ENCODE results near the gene MAPK13.

The MAPK13 gene

GRCh38 chr6:36136034-36136433, 5.7 kb downstream of the MAPK13 start:
- Histone ChIP-seq H3K4ac (ENCODE audit: low read depth, low read length) (no peak overlapping the region), H3K9ac (ENCODE audit: low read length) (no peak overlapping the region), H3K4me1 (ENCODE audit: control insufficient read depth, low read depth, low read length) (peaks cover 16% of the 10 kb centered on the region), H3K36me3 (ENCODE audit: control insufficient read depth, insufficient read depth, low read length) (no peaks in the 10 kb centered on the region), H3K27ac (ENCODE audit: low read depth, low read length) (no peak overlapping the region), H2BK120ac (ENCODE audit: low read depth, low read length) (no peak overlapping the region), H3K27me3 (ENCODE audit: insufficient read depth, low read length, poor library complexity) (no peaks in the 10 kb centered on the region), H3K79me1 (ENCODE audit: low read length) (no peaks in the 10 kb centered on the region), H2BK5ac (ENCODE audit: low read length) (no peak overlapping the region), H4K5ac (ENCODE audit: low read length) (no peak overlapping the region), H4K8ac (ENCODE audit: low read depth, low read length) (no peak overlapping the region), H3K56ac (ENCODE audit: low read length) (no peak overlapping the region), H3K18ac (ENCODE audit: low read length) (no peak overlapping the region), H2AK5ac (ENCODE audit: low read length) (no peak overlapping the region), H3K23ac (ENCODE audit: low read length) (no peak overlapping the region), H2BK15ac (replicated peaks; ENCODE audit: low read depth) (no peak overlapping the region), H3K79me2 (ENCODE audit: control insufficient read depth, insufficient read depth, low read length) (no peaks in the 10 kb centered on the region), H3K4me3 (ENCODE audit: low read length) (no peak overlapping the region), H3K4me2 (ENCODE audit: low read length) (no peak overlapping the region)
- DNase-seq: no peak
- no CpG with 5 or more reads among the region's 2 CpGs for WGBS (ENCODE audit: extremely low coverage, insufficient coverage, low lambda C conversion rate)

GRCh38 chr6:36136551-36136950, 6.2 kb downstream of the MAPK13 start:
- WGBS (ENCODE audit: extremely low coverage, insufficient coverage, low lambda C conversion rate): no CpG with 5 or more reads among the region's 12 CpGs
- no peak overlapping the region for H3K4me3 ChIP-seq (ENCODE audit: low read length)
- no peak overlapping the region for H2BK15ac ChIP-seq (replicated peaks; ENCODE audit: low read depth)
- no peak overlapping the region for H2BK120ac ChIP-seq (ENCODE audit: low read depth, low read length)
- no peak overlapping the region for H3K4me2 ChIP-seq (ENCODE audit: low read length)
- H4K5ac ChIP-seq (ENCODE audit: low read length): no peak overlapping the region
- H3K4me1 ChIP-seq (ENCODE audit: control insufficient read depth, low read depth, low read length): peaks cover 14% of the 10 kb centered on the region
- H3K79me1 ChIP-seq (ENCODE audit: low read length): no peaks in the 10 kb centered on the region
- H2BK5ac ChIP-seq (ENCODE audit: low read length): no peak overlapping the region
- H3K9ac ChIP-seq (ENCODE audit: low read length): no peak overlapping the region
- no peak overlapping the region for H3K27ac ChIP-seq (ENCODE audit: low read depth, low read length)
- no peak overlapping the region for H3K4ac ChIP-seq (ENCODE audit: low read depth, low read length)
- DNase-seq: no peak
- H3K79me2 ChIP-seq (ENCODE audit: control insufficient read depth, insufficient read depth, low read length): no peaks in the 10 kb centered on the region
- no peak overlapping the region for H4K8ac ChIP-seq (ENCODE audit: low read depth, low read length)
- no peak overlapping the region for H3K23ac ChIP-seq (ENCODE audit: low read length)
- no peak overlapping the region for H3K18ac ChIP-seq (ENCODE audit: low read length)
- no peak overlapping the region for H3K56ac ChIP-seq (ENCODE audit: low read length)
- no peaks in the 10 kb centered on the region for H3K27me3 ChIP-seq (ENCODE audit: insufficient read depth, low read length, poor library complexity)
- no peaks in the 10 kb centered on the region for H3K36me3 ChIP-seq (ENCODE audit: control insufficient read depth, insufficient read depth, low read length)
- no peak overlapping the region for H2AK5ac ChIP-seq (ENCODE audit: low read length)

- Histone ChIP-seq H2BK5ac (ENCODE audit: low read length) (no peak overlapping the region), H3K18ac (ENCODE audit: low read length) (no peak overlapping the region), H3K79me1 (ENCODE audit: low read length) (no peaks in the 10 kb centered on the region), H2BK15ac (replicated peaks; ENCODE audit: low read depth) (no peak overlapping the region), H2BK120ac (ENCODE audit: low read depth, low read length) (no peak overlapping the region), H3K79me2 (ENCODE audit: control insufficient read depth, insufficient read depth, low read length) (no peaks in the 10 kb centered on the region), H3K23ac (ENCODE audit: low read length) (no peak overlapping the region), H3K56ac (ENCODE audit: low read length) (no peak overlapping the region), H3K4ac (ENCODE audit: low read depth, low read length) (no peak overlapping the region), H3K4me2 (ENCODE audit: low read length) (no peak overlapping the region), H3K4me1 (ENCODE audit: control insufficient read depth, low read depth, low read length) (no peaks in the 10 kb centered on the region), H4K5ac (ENCODE audit: low read length) (no peak overlapping the region), H3K9ac (ENCODE audit: low read length) (no peak overlapping the region), H3K27ac (ENCODE audit: low read depth, low read length) (no peak overlapping the region), H3K36me3 (ENCODE audit: control insufficient read depth, insufficient read depth, low read length) (no peaks in the 10 kb centered on the region), H3K4me3 (ENCODE audit: low read length) (no peak overlapping the region), H4K8ac (ENCODE audit: low read depth, low read length) (no peak overlapping the region), H2AK5ac (ENCODE audit: low read length) (no peak overlapping the region), H3K27me3 (ENCODE audit: insufficient read depth, low read length, poor library complexity) (no peaks in the 10 kb centered on the region)
- WGBS (ENCODE audit: extremely low coverage, insufficient coverage, low lambda C conversion rate): no CpG with 5 or more reads among the region's 15 CpGs
- no peak for DNase-seq
Measured at GRCh38 chr6:36138667-36139066, 8.4 kb downstream of the MAPK13 start.

- H2BK15ac ChIP-seq (replicated peaks; ENCODE audit: low read depth): no peak overlapping the region
- H3K36me3 ChIP-seq (ENCODE audit: control insufficient read depth, insufficient read depth, low read length): no peaks in the 10 kb centered on the region
- H3K4me1 ChIP-seq (ENCODE audit: control insufficient read depth, low read depth, low read length): no peaks in the 10 kb centered on the region
- no peaks in the 10 kb centered on the region for H3K27me3 ChIP-seq (ENCODE audit: insufficient read depth, low read length, poor library complexity)
- no peak overlapping the region for H3K4me3 ChIP-seq (ENCODE audit: low read length)
- H3K9ac ChIP-seq (ENCODE audit: low read length): no peak overlapping the region
- no peak overlapping the region for H2BK120ac ChIP-seq (ENCODE audit: low read depth, low read length)
- H3K79me2 ChIP-seq (ENCODE audit: control insufficient read depth, insufficient read depth, low read length): no peaks in the 10 kb centered on the region
- no peak overlapping the region for H3K27ac ChIP-seq (ENCODE audit: low read depth, low read length)
- no peak overlapping the region for H3K18ac ChIP-seq (ENCODE audit: low read length)
- no peak overlapping the region for H3K4me2 ChIP-seq (ENCODE audit: low read length)
- H3K23ac ChIP-seq (ENCODE audit: low read length): no peak overlapping the region
- H4K5ac ChIP-seq (ENCODE audit: low read length): no peak overlapping the region
- no peak overlapping the region for H3K4ac ChIP-seq (ENCODE audit: low read depth, low read length)
- no peak overlapping the region for H3K56ac ChIP-seq (ENCODE audit: low read length)
- no CpG with 5 or more reads among the region's 7 CpGs for WGBS (ENCODE audit: extremely low coverage, insufficient coverage, low lambda C conversion rate)
- no peak overlapping the region for H4K8ac ChIP-seq (ENCODE audit: low read depth, low read length)
- no peaks in the 10 kb centered on the region for H3K79me1 ChIP-seq (ENCODE audit: low read length)
- H2AK5ac ChIP-seq (ENCODE audit: low read length): no peak overlapping the region
- DNase-seq: peak; percentile 72
- no peak overlapping the region for H2BK5ac ChIP-seq (ENCODE audit: low read length)
Measured at GRCh38 chr6:36139431-36139830, 9.1 kb downstream of the MAPK13 start.

- Histone ChIP-seq H2BK15ac (replicated peaks; ENCODE audit: low read depth) (no peak overlapping the region), H3K18ac (ENCODE audit: low read length) (no peak overlapping the region), H3K27ac (ENCODE audit: low read depth, low read length) (no peak overlapping the region), H3K79me1 (ENCODE audit: low read length) (no peaks in the 10 kb centered on the region), H3K79me2 (ENCODE audit: control insufficient read depth, insufficient read depth, low read length) (no peaks in the 10 kb centered on the region), H2BK5ac (ENCODE audit: low read length) (no peak overlapping the region), H3K27me3 (ENCODE audit: insufficient read depth, low read length, poor library complexity) (no peaks in the 10 kb centered on the region), H2BK120ac (ENCODE audit: low read depth, low read length) (no peak overlapping the region), H3K4me3 (ENCODE audit: low read length) (no peak overlapping the region), H3K9ac (ENCODE audit: low read length) (no peak overlapping the region), H4K5ac (ENCODE audit: low read length) (no peak overlapping the region), H3K23ac (ENCODE audit: low read length) (no peak overlapping the region), H3K4me1 (ENCODE audit: control insufficient read depth, low read depth, low read length) (no peaks in the 10 kb centered on the region), H2AK5ac (ENCODE audit: low read length) (no peak overlapping the region), H4K8ac (ENCODE audit: low read depth, low read length) (no peak overlapping the region), H3K4me2 (ENCODE audit: low read length) (no peak overlapping the region), H3K36me3 (ENCODE audit: control insufficient read depth, insufficient read depth, low read length) (no peaks in the 10 kb centered on the region), H3K56ac (ENCODE audit: low read length) (no peak overlapping the region), H3K4ac (ENCODE audit: low read depth, low read length) (no peak overlapping the region)
- no CpG with 5 or more reads among the region's 8 CpGs for WGBS (ENCODE audit: extremely low coverage, insufficient coverage, low lambda C conversion rate)
- DNase-seq: peak; percentile 45
Measured at GRCh38 chr6:36139991-36140710, 9.8 kb downstream of the MAPK13 start.

- no peaks in the 10 kb centered on the region for H3K79me1 ChIP-seq (ENCODE audit: low read length)
- no peak overlapping the region for H3K4me3 ChIP-seq (ENCODE audit: low read length)
- no peak overlapping the region for H3K4ac ChIP-seq (ENCODE audit: low read depth, low read length)
- no peak overlapping the region for H4K8ac ChIP-seq (ENCODE audit: low read depth, low read length)
- WGBS (ENCODE audit: extremely low coverage, insufficient coverage, low lambda C conversion rate): no CpG with 5 or more reads among the region's 4 CpGs
- no peak overlapping the region for H3K18ac ChIP-seq (ENCODE audit: low read length)
- DNase-seq: no peak
- no peak overlapping the region for H2AK5ac ChIP-seq (ENCODE audit: low read length)
- no peak overlapping the region for H2BK120ac ChIP-seq (ENCODE audit: low read depth, low read length)
- H3K9ac ChIP-seq (ENCODE audit: low read length): no peak overlapping the region
- no peak overlapping the region for H4K5ac ChIP-seq (ENCODE audit: low read length)
- no peak overlapping the region for H3K4me2 ChIP-seq (ENCODE audit: low read length)
- no peaks in the 10 kb centered on the region for H3K4me1 ChIP-seq (ENCODE audit: control insufficient read depth, low read depth, low read length)
- no peak overlapping the region for H3K23ac ChIP-seq (ENCODE audit: low read length)
- H3K56ac ChIP-seq (ENCODE audit: low read length): no peak overlapping the region
- H3K36me3 ChIP-seq (ENCODE audit: control insufficient read depth, insufficient read depth, low read length): no peaks in the 10 kb centered on the region
- no peaks in the 10 kb centered on the region for H3K79me2 ChIP-seq (ENCODE audit: control insufficient read depth, insufficient read depth, low read length)
- H2BK5ac ChIP-seq (ENCODE audit: low read length): no peak overlapping the region
- no peaks in the 10 kb centered on the region for H3K27me3 ChIP-seq (ENCODE audit: insufficient read depth, low read length, poor library complexity)
- no peak overlapping the region for H2BK15ac ChIP-seq (replicated peaks; ENCODE audit: low read depth)
- no peak overlapping the region for H3K27ac ChIP-seq (ENCODE audit: low read depth, low read length)
Measured at GRCh38 chr6:36141091-36141490, 10.8 kb downstream of the MAPK13 start.
